Hepatocyte (in vitro differentiated cells): ENCODE data around the gene MIEF1. TPM values are rescaled to one million over a fixed set of nuclear protein-coding genes. Genes with fewer than 3 reads are reported as not detected.

Source experiments
- DNase-seq: peaks from one replicate; pipeline ENCODE4 v3.0.0-alpha.2; 2016; ENCODE audit warnings: low spot score
- H2AFZ ChIP-seq: fragments of 200-600 bp; sonication (generic); 2 replicates; pipeline ENCODE4 v1.6.0; 2016; ENCODE audit warnings: antibody characterized with exemption, mild to moderate bottlenecking
- H3K27ac ChIP-seq: fragments of 200-600 bp; sonication (generic); 2 replicates; pipeline ENCODE4 v1.5.1; 2016; ENCODE audit warnings: mild to moderate bottlenecking
- H3K27me3 ChIP-seq: fragments of 200-600 bp; sonication (generic); 2 replicates; pipeline ENCODE4 v1.6.1; 2016
- H3K36me3 ChIP-seq: fragments of 200-600 bp; sonication (generic); replicated peaks from 2 replicates; pipeline ENCODE4 v1.5.1; 2016; ENCODE audit warnings: low read depth; ENCODE audit not compliant: insufficient read depth
- H3K4me1 ChIP-seq: fragments of 200-600 bp; sonication (generic); 2 replicates; pipeline ENCODE4 v1.5.1; 2016; ENCODE audit warnings: mild to moderate bottlenecking, moderate library complexity; ENCODE audit not compliant: insufficient read depth
- H3K4me2 ChIP-seq: fragments of 200-600 bp; sonication (generic); 2 replicates; pipeline ENCODE4 v1.6.0; 2016
- H3K4me3 ChIP-seq: fragments of 200-600 bp; sonication (generic); 2 replicates; pipeline ENCODE4 v1.5.1; 2016; ENCODE audit warnings: mild to moderate bottlenecking
- H3K79me2 ChIP-seq: fragments of 200-600 bp; sonication (generic); 2 replicates; pipeline ENCODE4 v1.6.0; 2017; ENCODE audit warnings: mild to moderate bottlenecking
- H3K9me2 ChIP-seq: fragments of 200-600 bp; sonication (generic); replicated peaks from 2 replicates; pipeline ENCODE4 v1.6.0; 2017; ENCODE audit warnings: mild to moderate bottlenecking; ENCODE audit not compliant: insufficient read depth
- H3K9me3 ChIP-seq: fragments of 200-600 bp; sonication (generic); 2 replicates; pipeline ENCODE4 v1.5.1; 2016; ENCODE audit warnings: low read depth, mild to moderate bottlenecking
- H4K20me1 ChIP-seq: fragments of 200-600 bp; sonication (generic); 2 replicates; pipeline ENCODE4 v1.6.0; 2016; ENCODE audit warnings: mild to moderate bottlenecking; ENCODE audit not compliant: insufficient read depth, poor library complexity, severe bottlenecking
- CTCF ChIP-seq: fragments of 200-600 bp; sonication (generic); IDR thresholded peaks from 2 replicates; pipeline ENCODE4 v1.5.1; 2016; ENCODE audit warnings: antibody characterized with exemption, mild to moderate bottlenecking; ENCODE audit not compliant: poor library complexity
- EZH2 ChIP-seq: fragments of 200-600 bp; sonication (generic); IDR thresholded peaks from 2 replicates; pipeline ENCODE4 v1.6.1; 2016; ENCODE audit warnings: antibody characterized with exemption, mild to moderate bottlenecking, borderline replicate concordance
- EZH2phosphoT487 ChIP-seq: fragments of 200-600 bp; sonication (generic); IDR thresholded peaks from one replicate; pipeline ENCODE4 v1.6.1; 2018; ENCODE audit warnings: antibody characterized with exemption, mild to moderate bottlenecking, low read depth, moderate library complexity; ENCODE audit not compliant: unreplicated experiment, severe bottlenecking
- WGBS: methylation state at CpG from one replicate; pipeline ENCODE4 v1.1.6; 2016; ENCODE audit warnings: low lambda C conversion rate; ENCODE audit errors: missing lambda C conversion rate; 5-methylcytosine and 5-hydroxymethylcytosine counted together
- polyA plus RNA-seq: library from polyadenylated mRNA; unstranded; fragments of >200 nt; fragmentation: Nextera tagmentation; extraction: Ambion mirVana; gene quantifications from 2 replicates; pipeline ENCODE4 v1.2.1, GENCODE V29; 2016
- total RNA-seq: library from RNA; depleted of rRNA; stranded (reverse); fragments of >200 nt; gene quantifications from 2 replicates; pipeline ENCODE4 v1.2.3, GENCODE V29; 2014

MIEF1 gene
- total and polyA plus RNA-seq, 2 experiments from 2014 or later = 22.2 to 31.8 TPM

- no peak overlapping the region for H3K27ac ChIP-seq
- no peaks in the 10 kb centered on the region for H3K27me3 ChIP-seq
- no peaks in the 10 kb centered on the region for H4K20me1 ChIP-seq
- H3K79me2 ChIP-seq = peaks cover 14% of the 10 kb centered on the region
- no peak for DNase-seq
- no peak overlapping the region for H2AFZ ChIP-seq
- H3K4me2 ChIP-seq = no peak overlapping the region
- no peak for TF ChIP-seq CTCF
- no peak for TF ChIP-seq EZH2
- no peak for TF ChIP-seq EZH2phosphoT487
- WGBS = 94% methylated on average over 14 of the region's 15 CpGs
- H3K4me3 ChIP-seq = no peak overlapping the region
- H3K9me3 ChIP-seq = no peaks in the 10 kb centered on the region
- no peaks in the 10 kb centered on the region for H3K9me2 ChIP-seq
- no peaks in the 10 kb centered on the region for H3K36me3 ChIP-seq
- H3K4me1 ChIP-seq = peaks cover 15% of the 10 kb centered on the region
These were observed 33.9 kb downstream of the MIEF1 start for GRCh38 chr22:39535831-39536449.

- H4K20me1 ChIP-seq = no peaks in the 10 kb centered on the region
- H3K79me2 ChIP-seq = peaks cover 7% of the 10 kb centered on the region
- no peaks in the 10 kb centered on the region for H3K9me3 ChIP-seq
- peaks cover 8% of the 10 kb centered on the region for H3K4me1 ChIP-seq
- H3K36me3 ChIP-seq = no peaks in the 10 kb centered on the region
- H3K4me3 ChIP-seq = no peak overlapping the region
- no peaks in the 10 kb centered on the region for H3K9me2 ChIP-seq
- DNase-seq = no peak
- WGBS = 77% methylated on average over 8 of the region's 8 CpGs
- no peak overlapping the region for H3K4me2 ChIP-seq
- no peak overlapping the region for H2AFZ ChIP-seq
- no peaks in the 10 kb centered on the region for H3K27me3 ChIP-seq
- TF ChIP-seq EZH2 (no peak), CTCF (no peak), EZH2phosphoT487 (no peak)
- no peak overlapping the region for H3K27ac ChIP-seq
These were observed 34.6 kb downstream of the MIEF1 start for GRCh38 chr22:39536711-39537110.

GRCh38 chr22:39537975-39538374 is 35.9 kb downstream of the MIEF1 start:
- Histone ChIP-seq H2AFZ (no peak overlapping the region), H3K9me3 (no peaks in the 10 kb centered on the region), H3K4me3 (no peak overlapping the region), H3K27me3 (no peaks in the 10 kb centered on the region), H3K36me3 (no peaks in the 10 kb centered on the region), H3K4me1 (peaks cover 5% of the 10 kb centered on the region), H3K9me2 (no peaks in the 10 kb centered on the region), H3K4me2 (no peak overlapping the region), H3K79me2 (no peaks in the 10 kb centered on the region), H3K27ac (no peak overlapping the region), H4K20me1 (no peaks in the 10 kb centered on the region)
- WGBS = 54% methylated on average over 2 of the region's 2 CpGs
- no peak for DNase-seq
- TF ChIP-seq EZH2phosphoT487 (no peak), CTCF (no peak), EZH2 (no peak)
